LoVo (cell line): ENCODE data around the gene CLPTM1L.
"Not testable (repeated sequence)": the region's sequence is repeated elsewhere in the genome, so short reads cannot be mapped to it uniquely, and the experiment has no call there.

Experiments
- DNase-seq: peaks from one replicate; pipeline ENCODE4 v3.0.0-alpha.2; 2016; ENCODE audit warnings: low spot score

The CLPTM1L gene

DNA sequence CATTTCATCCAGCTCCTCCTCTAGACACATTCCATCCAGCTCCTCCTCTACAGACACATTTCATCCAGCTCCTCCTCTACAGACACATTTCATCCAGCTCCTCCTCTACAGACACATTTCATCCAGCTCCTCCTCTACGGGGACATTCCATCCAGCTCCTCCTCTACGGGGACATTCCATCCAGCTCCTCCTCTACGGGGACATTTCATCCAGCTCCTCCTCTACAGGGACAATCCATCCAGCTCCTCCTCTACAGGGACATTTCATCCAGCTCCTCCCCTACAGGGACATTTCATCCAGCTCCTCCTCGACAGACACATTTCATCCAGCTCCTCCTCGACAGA lies 18.4 kb downstream of the CLPTM1L start:
- not testable (repeated sequence) for DNase-seq

- peak; percentile 32 for DNase-seq
These were observed 18.9 kb downstream of the CLPTM1L start for GRCh38 chr5:1325870-1326531.

DNA sequence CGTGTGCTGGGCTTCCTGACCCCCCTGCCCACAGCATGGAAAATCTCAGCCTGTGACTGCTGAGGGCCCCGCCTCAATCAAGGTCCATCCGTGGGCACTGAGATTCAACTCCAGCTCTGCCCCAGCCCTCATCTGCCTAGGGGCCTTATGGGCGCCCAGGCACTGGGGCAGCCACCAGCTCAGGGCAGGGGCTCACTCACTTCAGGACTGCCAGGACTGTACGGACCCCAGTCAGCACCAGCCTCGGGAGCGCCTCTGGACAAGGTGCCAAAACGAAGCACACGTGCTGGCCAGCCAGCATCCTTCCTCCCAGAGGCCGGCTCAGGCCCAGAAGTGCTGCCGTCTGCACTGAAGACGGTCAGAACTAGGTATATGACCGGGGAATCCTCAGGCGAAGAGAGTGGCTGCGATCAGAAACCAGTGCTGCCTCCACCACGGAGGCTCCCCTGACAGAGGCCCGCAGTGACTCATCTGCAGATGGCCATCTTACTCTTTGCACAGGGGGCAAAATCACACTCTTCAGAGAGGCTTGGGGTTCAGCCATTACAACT lies 19.6 kb downstream of the CLPTM1L start:
- DNase-seq = no peak

DNA sequence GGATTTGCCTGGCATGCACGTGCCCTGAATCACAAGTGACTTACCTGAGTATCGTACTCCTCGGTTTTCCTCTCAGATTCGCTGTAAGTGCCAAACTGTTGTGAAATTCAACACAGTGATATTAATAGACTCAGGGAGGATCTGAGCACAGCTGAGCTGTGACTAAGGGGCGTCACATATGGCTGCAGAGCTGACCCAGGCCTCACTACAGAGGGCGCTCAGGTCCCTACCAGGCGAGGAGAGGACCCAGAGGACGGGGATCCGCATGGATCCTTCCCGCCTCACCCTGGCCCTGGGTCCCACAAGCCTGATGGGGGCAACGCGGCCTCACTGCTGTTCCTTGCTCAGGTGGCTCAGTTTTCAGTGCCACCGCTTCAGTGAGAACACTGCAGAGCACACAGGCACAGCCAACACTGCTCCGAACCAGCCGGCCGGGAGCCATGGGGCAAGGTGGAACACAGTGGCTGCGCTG lies 20.1 kb downstream of the CLPTM1L start:
- no peak for DNase-seq

GRCh38 chr5:1324301-1324700 lies 20.6 kb downstream of the CLPTM1L start:
- DNase-seq = no peak

GRCh38 chr5:1323803-1324173 lies 21.1 kb downstream of the CLPTM1L start:
- DNase-seq = no peak

DNA sequence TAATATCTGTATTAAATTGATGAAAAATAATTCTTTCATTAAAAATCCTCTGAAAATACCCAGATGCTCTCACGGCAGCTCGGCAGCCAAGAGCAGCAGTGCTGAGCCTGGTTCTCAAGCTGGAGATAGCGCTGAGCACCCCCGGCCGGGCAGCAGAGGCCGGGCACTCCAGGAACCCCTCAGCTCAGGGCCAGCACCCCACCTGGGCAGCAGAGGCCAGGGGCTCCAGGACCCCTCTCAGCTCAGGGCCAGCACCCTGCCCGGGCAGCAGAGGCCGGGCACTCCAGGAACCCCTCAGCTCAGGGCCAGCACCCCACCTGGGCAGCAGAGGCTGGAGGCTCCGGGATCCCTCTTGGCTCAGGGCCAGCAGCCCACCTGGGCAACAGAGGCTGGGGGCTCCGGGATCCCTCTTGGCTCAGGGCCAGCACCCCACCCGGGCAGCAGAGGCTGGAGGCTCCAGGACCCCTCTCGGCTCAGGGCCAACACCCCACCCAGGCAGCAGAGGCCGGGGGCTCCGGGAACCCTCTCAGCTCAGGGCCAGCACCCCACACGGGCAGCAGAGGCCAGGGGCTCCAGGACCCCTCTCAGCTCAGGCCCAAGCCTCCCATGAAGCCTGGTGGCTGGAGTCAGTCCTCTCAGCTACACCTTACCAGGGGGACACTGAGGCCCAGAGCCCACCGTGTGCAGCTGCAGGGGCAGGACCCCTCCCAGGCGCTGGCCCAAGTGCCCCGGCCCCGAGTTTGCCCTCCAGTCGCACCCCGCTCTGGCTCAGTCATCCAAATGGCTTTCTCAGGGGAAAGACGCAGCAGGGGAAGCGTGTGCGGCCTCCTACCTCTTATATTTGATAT lies 21.7 kb downstream of the CLPTM1L start:
- no peak for DNase-seq

DNA sequence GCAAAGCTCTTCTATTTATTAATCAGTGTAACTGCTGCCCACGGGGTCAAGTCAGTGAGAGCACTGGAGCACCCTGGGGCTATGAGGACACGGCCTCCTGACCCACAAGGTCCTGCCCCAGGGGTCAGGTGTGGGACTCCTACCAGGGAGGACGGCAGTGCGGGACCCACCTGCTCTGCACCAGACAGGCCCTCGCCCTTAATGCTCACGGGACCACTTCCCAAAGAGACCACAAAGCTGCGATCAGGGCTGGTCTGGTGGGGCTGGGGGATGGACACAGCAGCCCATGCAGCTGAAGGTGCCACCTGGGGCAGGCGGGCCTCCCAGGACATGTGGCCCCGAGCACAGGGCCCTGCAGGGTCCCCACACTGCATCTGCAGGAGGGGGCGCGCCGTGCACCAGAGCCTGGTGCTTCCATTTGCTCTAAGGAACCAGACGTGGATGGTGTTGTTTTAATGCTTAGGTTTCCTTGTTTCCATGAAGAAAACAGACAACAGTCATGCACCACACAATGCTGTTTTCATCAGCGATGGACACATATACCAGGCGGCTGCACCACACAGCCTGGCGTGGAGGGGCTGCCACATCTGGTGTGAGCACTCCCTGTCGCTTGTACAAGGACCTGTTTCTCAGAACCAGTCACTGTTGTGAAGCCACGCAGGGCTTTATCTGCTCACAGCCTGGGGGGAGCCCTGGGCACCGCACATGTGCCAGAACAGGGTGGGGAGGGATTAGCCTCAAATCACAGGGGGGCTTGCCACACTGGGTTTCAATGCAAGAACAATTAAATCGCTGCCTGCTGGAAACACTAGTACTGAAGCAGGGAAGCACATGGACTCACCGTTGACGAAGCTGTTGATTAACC lies 22.6 kb downstream of the CLPTM1L start:
- no peak for DNase-seq

- no peak for DNase-seq
These were observed 23.3 kb downstream of the CLPTM1L start for GRCh38 chr5:1321576-1321975.

- no peak for DNase-seq
These were observed 24.2 kb downstream of the CLPTM1L start for GRCh38 chr5:1320436-1321344.

- no peak for DNase-seq
These were observed 25.3 kb downstream of the CLPTM1L start for GRCh38 chr5:1319436-1320256.

DNA sequence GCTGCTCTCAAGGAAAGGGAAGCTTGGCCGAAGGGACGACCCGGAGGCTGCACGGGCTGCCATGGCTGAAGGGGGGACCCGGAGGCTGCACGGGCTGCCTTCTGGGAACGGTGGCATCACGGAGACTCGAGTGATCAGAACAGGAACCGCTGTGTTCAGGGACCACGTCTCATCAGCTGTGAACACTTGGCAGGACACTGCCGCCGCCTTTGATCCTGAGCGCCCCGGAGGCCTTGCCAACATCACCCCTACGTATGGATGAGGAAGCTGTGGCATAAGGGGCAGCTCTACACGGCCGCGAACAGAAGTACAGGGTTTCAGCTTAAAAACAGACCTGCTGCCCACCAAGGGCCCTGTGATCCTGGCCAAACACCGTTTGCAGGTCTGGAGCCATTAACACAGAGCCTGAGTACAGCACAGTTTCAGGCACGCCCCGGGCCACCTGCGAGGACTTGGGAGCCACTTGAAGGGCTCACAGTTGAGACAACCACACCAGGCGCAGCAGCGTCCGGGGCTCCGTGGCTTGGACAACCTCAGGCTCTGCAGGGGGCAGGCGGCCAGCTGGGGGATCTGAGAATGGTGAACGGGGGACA lies 26.1 kb downstream of the CLPTM1L start:
- no peak for DNase-seq

DNA sequence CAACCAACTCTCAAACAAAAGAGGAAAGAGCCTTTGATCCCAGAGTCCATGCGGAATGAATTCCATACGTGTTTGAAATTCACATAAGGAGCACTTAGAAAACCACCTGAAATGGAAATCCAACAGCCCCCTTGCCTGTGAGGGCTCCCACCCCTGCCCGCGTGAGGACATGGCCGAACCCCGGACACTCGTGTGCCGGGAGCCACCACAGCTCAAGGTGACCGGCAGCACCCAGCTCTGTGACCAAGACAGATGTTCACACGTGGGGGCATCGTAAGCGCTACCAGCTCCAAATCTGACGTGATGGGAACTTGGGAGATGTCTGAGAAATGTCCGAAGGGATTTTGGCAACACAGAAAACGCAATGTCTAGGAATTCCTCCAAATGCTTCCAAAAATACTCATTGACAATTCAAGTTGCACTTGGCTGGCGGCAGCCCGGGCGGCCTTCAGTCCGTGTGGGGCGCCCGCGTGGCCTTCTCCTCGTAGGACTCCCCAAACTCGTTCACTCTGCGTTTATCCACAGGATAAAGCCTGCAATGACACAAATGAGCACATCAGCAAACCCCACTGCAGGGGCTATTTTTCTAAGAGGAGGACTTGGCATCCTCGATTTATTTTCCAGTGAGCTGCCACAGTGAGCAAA lies 26.9 kb downstream of the CLPTM1L start:
- no peak for DNase-seq

DNA sequence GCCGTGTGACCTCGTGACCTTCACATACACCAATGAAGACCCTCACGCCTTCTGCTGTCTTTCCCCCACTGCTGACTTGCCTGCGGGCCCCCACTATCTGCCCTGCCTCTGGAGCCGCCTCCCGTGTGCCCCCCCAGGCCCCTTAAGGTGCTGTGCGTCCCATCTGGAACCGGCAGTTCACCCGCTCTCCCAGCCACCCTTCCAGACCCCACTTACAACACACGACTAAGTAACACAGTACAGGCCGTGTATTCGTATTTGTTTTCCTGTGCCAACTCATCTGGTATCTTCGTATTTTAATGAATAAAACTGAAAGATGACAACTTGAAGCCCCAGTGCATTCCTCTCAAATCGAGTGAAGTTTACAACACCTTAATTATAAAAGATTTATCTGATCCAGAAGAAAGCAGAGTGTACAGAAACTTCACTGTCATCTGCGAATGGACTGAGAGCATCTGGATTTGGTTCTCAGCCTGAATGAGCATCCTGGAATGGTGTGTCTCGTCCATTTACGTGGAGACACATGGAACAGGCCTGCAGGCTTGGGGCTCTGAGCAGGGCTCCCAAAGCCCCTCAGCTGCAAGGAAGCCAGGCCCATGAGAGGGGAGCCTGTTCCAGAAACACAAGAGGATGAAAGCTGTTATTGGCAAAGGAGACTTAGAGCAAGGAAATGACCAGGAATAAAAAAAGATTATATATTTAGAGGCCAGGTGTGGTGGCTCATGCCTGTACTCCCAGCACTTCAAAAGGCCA lies 28.1 kb downstream of the CLPTM1L start:
- no peak for DNase-seq

GRCh38 chr5:1315709-1316587 lies 29.0 kb downstream of the CLPTM1L start:
- peak; percentile 89 for DNase-seq

DNA sequence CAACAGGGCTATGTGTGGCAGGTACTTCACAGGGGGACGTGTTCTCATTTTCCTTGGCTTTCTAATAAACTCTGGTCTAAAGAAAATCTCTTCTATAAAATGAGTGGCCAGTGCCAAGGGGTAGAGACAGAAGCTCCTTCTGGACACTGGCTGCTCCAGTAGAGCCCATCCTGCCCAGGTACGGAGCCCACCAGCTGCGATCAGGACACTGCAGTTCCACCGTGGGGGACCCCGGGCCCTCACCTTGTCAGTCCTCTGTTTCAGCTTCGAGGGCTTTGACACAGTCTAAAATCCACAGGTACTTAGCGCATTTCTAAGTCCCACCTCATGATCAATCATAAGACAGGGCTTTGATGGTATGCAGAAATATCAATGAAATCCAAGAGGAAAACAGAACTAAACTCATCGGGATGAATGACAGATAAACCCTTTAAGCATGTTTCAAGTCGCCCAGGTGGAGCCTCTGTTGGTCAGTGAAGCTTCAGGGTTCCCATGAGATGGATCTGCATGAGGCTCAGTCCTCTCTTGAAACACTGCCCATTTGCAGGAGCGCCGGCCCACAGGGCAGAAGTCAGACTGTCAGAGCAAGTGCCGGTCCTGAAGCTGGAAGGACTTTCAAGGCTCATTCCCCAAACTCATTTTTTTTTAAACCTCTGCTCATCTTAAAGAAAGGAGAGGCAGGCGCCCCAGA lies 29.7 kb downstream of the CLPTM1L start:
- no peak for DNase-seq

DNA sequence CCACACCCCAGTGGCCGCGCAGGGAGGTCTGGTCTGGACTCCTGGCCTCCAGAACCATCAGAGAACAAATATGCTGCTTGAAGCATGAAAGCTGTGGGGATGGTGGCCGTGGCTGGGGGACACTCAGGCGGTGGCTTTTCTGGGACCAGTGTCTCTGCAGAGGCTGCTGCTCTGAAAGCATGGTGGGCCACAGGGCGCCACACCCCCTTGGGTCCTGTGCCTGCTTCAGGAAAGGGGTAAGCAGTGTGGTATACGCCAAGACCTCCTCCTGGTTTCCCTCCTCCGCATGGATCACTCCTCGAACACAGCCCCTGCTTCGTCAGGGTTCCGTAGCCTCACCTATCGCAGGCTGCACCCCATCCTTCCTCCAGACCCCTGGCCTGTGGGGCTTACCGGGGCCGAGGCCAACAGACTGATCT lies 30.3 kb downstream of the CLPTM1L start:
- no peak for DNase-seq
